HCT116 (cell line): ENCODE measurements around the gene PLA2G1B.

ENCODE experiments used
- ATF3 ChIP-seq: IDR thresholded peaks from 2 replicates; pipeline ENCODE4 v1.6.1; 2012
- CTCF ChIP-seq, 3 experiments: fragments of 200-600 bp in 1 of 3; sonication (generic) in 1 of 3; IDR thresholded peaks in 2 of 3; conservative IDR thresholded peaks in 1 of 3; 2 replicates each; pipeline ENCODE4 v1.5.1; 2012 to 2017; ENCODE audit warnings: low read depth in 2 of 3, low read length in 2 of 3, antibody characterized with exemption in 1 of 3, borderline replicate concordance in 1 of 3, control low read depth in 1 of 3, mild to moderate bottlenecking in 1 of 3, mixed read lengths in 1 of 3, mixed run types in 1 of 3, moderate library complexity in 1 of 3; ENCODE audit not compliant: insufficient read depth in 1 of 3
- EGR1 ChIP-seq: IDR thresholded peaks from 2 replicates; pipeline ENCODE4 v1.6.1; 2012; ENCODE audit warnings: low read depth
- JUND ChIP-seq: IDR thresholded peaks from 2 replicates; pipeline ENCODE4 v1.6.1; 2012
- MAX ChIP-seq: IDR thresholded peaks from 2 replicates; pipeline ENCODE4 v1.6.1; 2012
- POLR2A ChIP-seq: IDR thresholded peaks from 2 replicates; pipeline ENCODE4 v1.7.0; 2011; ENCODE audit warnings: borderline replicate concordance; ENCODE audit not compliant: insufficient read depth, insufficient read length; ENCODE audit errors: extremely low read depth
- POLR2AphosphoS5 ChIP-seq: IDR thresholded peaks from 2 replicates; pipeline ENCODE4 v1.6.1; 2011; ENCODE audit warnings: mild to moderate bottlenecking, low read depth, low read length, moderate library complexity
- RAD21 ChIP-seq: IDR thresholded peaks from 2 replicates; pipeline ENCODE4 v1.6.1; 2012; ENCODE audit warnings: low read depth, mild to moderate bottlenecking
- REST ChIP-seq: IDR thresholded peaks from 2 replicates; pipeline ENCODE4 v1.6.1; 2012; ENCODE audit warnings: low read depth
- ZNF274 ChIP-seq: fragments of 200-500 bp; sonication (Bioruptor generic); IDR thresholded peaks from 2 replicates; pipeline ENCODE4 v1.6.1; 2014; ENCODE audit warnings: mild to moderate bottlenecking, low read depth, low read length, inconsistent platforms

GRCh38 chr12:120301962-120302815, 25.4 kb downstream of the PLA2G1B start, which contains the start of gene SIRT4:
- peak; percentile 80 for TF ChIP-seq MAX
- TF ChIP-seq CTCF (IDR thresholded peaks at IDR 0.05 in 2 of 3, conservative IDR thresholded peaks at IDR 0.05 in 1 of 3; ENCODE audit: borderline replicate concordance in 1 of 3, insufficient read depth in 1 of 3, low read depth in 2 of 3, low read length in 2 of 3) = peak; percentile 69 to 75 (median 74); a peak in 5 of 6 replicates
- no peak for TF ChIP-seq REST
- TF ChIP-seq POLR2AphosphoS5 = peak; percentile 77
- no peak for TF ChIP-seq ZNF274
- TF ChIP-seq POLR2A = no peak
- TF ChIP-seq RAD21 = peak; percentile 42
- TF ChIP-seq JUND = peak; percentile 77
- TF ChIP-seq EGR1 = no peak
- no peak for TF ChIP-seq ATF3
